Neural cell (in vitro differentiated cells): ENCODE results near the gene SH3BP4.

Experiments used
- CTCF ChIP-seq: fragments of 450-650 bp; IDR thresholded peaks from 2 replicates; pipeline ENCODE4 v1.5.1; 2014; ENCODE audit warnings: antibody characterized with exemption, mild to moderate bottlenecking, moderate library complexity; ENCODE audit not compliant: poor library complexity, severe bottlenecking
- REST ChIP-seq: IDR thresholded peaks from 2 replicates; pipeline ENCODE4 v1.6.1; 2012; ENCODE audit warnings: borderline replicate concordance

GRCh38 chr2:235064976-235065375 lies 113.2 kb downstream of the SH3BP4 start:
- TF ChIP-seq CTCF = no peak
- no peak for TF ChIP-seq REST
